ENCODE measurements around the gene PRR4.

PRR4 gene

GRCh38 chr12:10801741-10802140 lies 47.5 kb downstream of the PRR4 start:
- no peak for DNase-seq (ENCODE audit: low spot score)

All from HuH-7 (cell line).